ENCODE measurements around the gene ASXL3.

Gene ASXL3

DNA sequence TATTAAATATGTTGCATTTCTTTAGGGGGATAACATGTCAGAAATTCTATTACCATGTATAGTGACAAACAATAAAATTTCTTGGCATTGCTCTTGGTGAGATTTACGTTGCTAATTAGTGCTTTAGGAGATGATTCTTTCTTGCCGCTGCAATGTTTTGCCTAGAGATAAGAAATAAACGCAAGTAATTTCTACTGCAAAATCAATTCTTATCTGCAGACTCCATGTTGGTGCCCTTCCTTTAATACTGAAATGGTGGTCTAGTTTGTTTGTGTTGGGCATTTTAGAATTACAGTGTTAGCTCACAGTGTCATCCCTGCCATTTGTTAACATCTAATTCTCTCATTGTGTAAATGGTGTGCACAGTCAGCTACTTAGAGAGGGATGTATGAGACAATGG is 34.6 kb downstream of the ASXL3 start:
- no peaks in the 10 kb centered on the region for H3K9me3 ChIP-seq (ENCODE audit: control insufficient read depth, insufficient read depth, low read length)
- no peak overlapping the region for H3K27ac ChIP-seq (ENCODE audit: low read depth, low read length)
- no peaks in the 10 kb centered on the region for H3K27me3 ChIP-seq (ENCODE audit: control insufficient read depth, insufficient read depth, low read length)
- no peaks in the 10 kb centered on the region for H3K36me3 ChIP-seq (ENCODE audit: control insufficient read depth, insufficient read depth, low read length)
- H3K4me1 ChIP-seq (ENCODE audit: control insufficient read depth, insufficient read depth, low read length): no peaks in the 10 kb centered on the region
- no peak overlapping the region for H3K4me3 ChIP-seq (ENCODE audit: low read depth, low read length)
- no peak overlapping the region for H3K9ac ChIP-seq (ENCODE audit: low read depth, low read length)

DNA sequence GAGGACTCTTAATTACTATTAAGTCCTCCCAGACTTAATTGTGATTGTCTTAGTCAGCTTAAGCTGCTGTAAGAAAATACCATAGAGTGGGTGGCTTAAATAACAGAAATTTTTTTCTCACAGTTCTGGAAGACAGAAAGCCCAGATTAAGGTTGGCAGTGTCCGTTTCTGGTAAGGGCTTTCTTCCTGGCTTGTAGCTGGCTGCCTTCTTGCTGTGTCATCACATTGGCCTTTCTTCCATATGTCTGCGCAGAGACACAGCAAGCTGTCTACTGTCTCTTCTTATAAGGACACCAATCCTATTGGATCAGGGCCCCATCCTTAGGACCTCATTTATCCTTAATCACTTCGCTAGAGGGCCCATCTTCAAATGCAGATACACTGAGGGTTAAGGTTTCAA is 38.5 kb downstream of the ASXL3 start:
- Histone ChIP-seq H3K4me1 (ENCODE audit: control insufficient read depth, insufficient read depth, low read length) (no peaks in the 10 kb centered on the region), H3K27me3 (ENCODE audit: control insufficient read depth, insufficient read depth, low read length) (no peaks in the 10 kb centered on the region), H3K9me3 (ENCODE audit: control insufficient read depth, insufficient read depth, low read length) (no peaks in the 10 kb centered on the region), H3K9ac (ENCODE audit: low read depth, low read length) (no peak overlapping the region), H3K27ac (ENCODE audit: low read depth, low read length) (no peak overlapping the region), H3K4me3 (ENCODE audit: low read depth, low read length) (no peak overlapping the region), H3K36me3 (ENCODE audit: control insufficient read depth, insufficient read depth, low read length) (no peaks in the 10 kb centered on the region)

DNA sequence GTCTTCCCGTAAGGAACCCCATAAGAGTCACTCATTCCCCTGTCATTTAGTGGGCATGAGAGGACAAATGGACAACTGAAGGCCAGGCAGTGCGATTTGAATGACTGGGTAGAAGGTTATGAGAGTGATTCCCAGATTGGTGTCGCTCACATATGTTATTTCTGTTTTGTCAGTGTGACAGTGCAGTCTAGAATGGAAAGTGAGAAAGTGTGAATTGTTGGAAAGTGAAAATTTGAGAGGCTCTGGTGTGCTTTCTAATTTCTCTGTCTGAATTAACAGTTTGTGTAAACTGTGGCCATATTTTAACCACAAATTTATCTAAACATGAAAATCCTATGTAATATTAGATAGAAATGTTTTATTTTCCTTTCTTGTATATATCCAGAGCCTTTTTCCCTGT is 49.1 kb downstream of the ASXL3 start:
- Histone ChIP-seq H3K4me1 (ENCODE audit: control insufficient read depth, insufficient read depth, low read length) (no peaks in the 10 kb centered on the region), H3K4me3 (ENCODE audit: low read depth, low read length) (no peak overlapping the region), H3K27me3 (ENCODE audit: control insufficient read depth, insufficient read depth, low read length) (no peaks in the 10 kb centered on the region), H3K36me3 (ENCODE audit: control insufficient read depth, insufficient read depth, low read length) (no peaks in the 10 kb centered on the region), H3K9me3 (ENCODE audit: control insufficient read depth, insufficient read depth, low read length) (no peaks in the 10 kb centered on the region), H3K27ac (ENCODE audit: low read depth, low read length) (no peak overlapping the region), H3K9ac (ENCODE audit: low read depth, low read length) (no peak overlapping the region)

- no peaks in the 10 kb centered on the region for H3K36me3 ChIP-seq (ENCODE audit: control insufficient read depth, insufficient read depth, low read length)
- H3K27me3 ChIP-seq (ENCODE audit: control insufficient read depth, insufficient read depth, low read length): no peaks in the 10 kb centered on the region
- H3K4me1 ChIP-seq (ENCODE audit: control insufficient read depth, insufficient read depth, low read length): no peaks in the 10 kb centered on the region
- no peak overlapping the region for H3K4me3 ChIP-seq (ENCODE audit: low read depth, low read length)
- H3K9ac ChIP-seq (ENCODE audit: low read depth, low read length): no peak overlapping the region
- no peak overlapping the region for H3K27ac ChIP-seq (ENCODE audit: low read depth, low read length)
- no peaks in the 10 kb centered on the region for H3K9me3 ChIP-seq (ENCODE audit: control insufficient read depth, insufficient read depth, low read length)
These were observed 52.5 kb downstream of the ASXL3 start for GRCh38 chr18:33630476-33630875.

DNA sequence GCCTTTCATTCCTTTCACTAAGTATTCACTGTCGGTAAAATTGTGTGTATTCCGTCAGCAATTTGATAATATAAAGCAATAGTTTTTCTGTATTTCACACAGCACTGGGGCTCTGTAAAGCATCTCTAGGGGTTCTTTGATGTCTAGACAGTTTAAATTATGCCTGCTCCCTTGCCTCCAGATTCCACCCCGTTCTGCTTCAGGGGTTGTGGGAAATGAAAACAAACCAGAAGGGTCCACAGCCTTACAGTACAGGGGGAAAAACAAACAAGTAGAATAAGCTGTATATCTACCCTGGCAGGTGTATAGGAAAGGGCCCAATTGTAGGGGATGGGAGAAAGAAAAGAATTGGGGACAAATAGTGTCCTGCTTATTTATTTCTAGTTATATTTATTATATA is 63.1 kb downstream of the ASXL3 start:
- Histone ChIP-seq H3K9ac (ENCODE audit: low read depth, low read length) (no peak overlapping the region), H3K4me1 (ENCODE audit: control insufficient read depth, insufficient read depth, low read length) (peaks cover 37% of the 10 kb centered on the region), H3K27me3 (ENCODE audit: control insufficient read depth, insufficient read depth, low read length) (no peaks in the 10 kb centered on the region), H3K4me3 (ENCODE audit: low read depth, low read length) (no peak overlapping the region), H3K36me3 (ENCODE audit: control insufficient read depth, insufficient read depth, low read length) (no peaks in the 10 kb centered on the region), H3K27ac (ENCODE audit: low read depth, low read length) (no peak overlapping the region), H3K9me3 (ENCODE audit: control insufficient read depth, insufficient read depth, low read length) (no peaks in the 10 kb centered on the region)

GRCh38 chr18:33644494-33644893 is 66.5 kb downstream of the ASXL3 start:
- H3K27me3 ChIP-seq (ENCODE audit: control insufficient read depth, insufficient read depth, low read length): no peaks in the 10 kb centered on the region
- H3K36me3 ChIP-seq (ENCODE audit: control insufficient read depth, insufficient read depth, low read length): no peaks in the 10 kb centered on the region

DNA sequence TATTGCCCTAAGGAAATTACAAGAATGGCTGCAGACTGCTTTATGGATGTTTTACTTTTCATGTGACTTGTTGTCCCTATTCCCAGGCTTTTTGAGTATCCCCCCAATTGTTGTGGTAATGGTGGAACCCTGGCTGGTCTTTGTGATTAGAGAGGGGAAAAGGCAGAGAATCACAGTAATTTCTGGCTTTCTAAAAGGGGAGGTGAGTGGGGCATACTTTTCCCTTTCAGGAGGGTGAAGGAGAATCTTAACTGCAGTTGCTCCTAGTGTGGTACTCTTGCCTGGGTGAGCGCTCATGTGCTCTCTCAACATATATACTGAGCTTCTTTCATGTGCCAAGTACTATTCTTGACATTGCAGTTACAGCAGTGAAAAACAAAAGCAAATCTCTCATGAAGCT is 69.3 kb downstream of the ASXL3 start:
- Histone ChIP-seq H3K27me3 (ENCODE audit: control insufficient read depth, insufficient read depth, low read length) (no peaks in the 10 kb centered on the region), H3K27ac (ENCODE audit: low read depth, low read length) (peak overlapping the region; percentile 58), H3K36me3 (ENCODE audit: control insufficient read depth, insufficient read depth, low read length) (no peaks in the 10 kb centered on the region), H3K4me1 (ENCODE audit: control insufficient read depth, insufficient read depth, low read length) (peaks cover 57% of the 10 kb centered on the region), H3K4me3 (ENCODE audit: low read depth, low read length) (peak overlapping the region; percentile 28; the same call in 1 of the 2 replicates), H3K9me3 (ENCODE audit: control insufficient read depth, insufficient read depth, low read length) (no peaks in the 10 kb centered on the region), H3K9ac (ENCODE audit: low read depth, low read length) (peak overlapping the region; percentile 30; the same call in 1 of the 2 replicates)

More at GRCh38 chr18:33644494-33644893, 66.5 kb downstream of the ASXL3 start:
- H3K27ac ChIP-seq (ENCODE audit: low read depth, low read length): no peak overlapping the region
- no peak overlapping the region for H3K4me3 ChIP-seq (ENCODE audit: low read depth, low read length)
- no peak overlapping the region for H3K9ac ChIP-seq (ENCODE audit: low read depth, low read length)
- no peaks in the 10 kb centered on the region for H3K9me3 ChIP-seq (ENCODE audit: control insufficient read depth, insufficient read depth, low read length)
- H3K4me1 ChIP-seq (ENCODE audit: control insufficient read depth, insufficient read depth, low read length): peaks cover 61% of the 10 kb centered on the region

GRCh38 chr18:33652635-33653034 is 74.6 kb downstream of the ASXL3 start:
- H3K27me3 ChIP-seq (ENCODE audit: control insufficient read depth, insufficient read depth, low read length): no peaks in the 10 kb centered on the region
- peaks cover 14% of the 10 kb centered on the region for H3K4me1 ChIP-seq (ENCODE audit: control insufficient read depth, insufficient read depth, low read length)
- H3K4me3 ChIP-seq (ENCODE audit: low read depth, low read length): no peak overlapping the region

DNA sequence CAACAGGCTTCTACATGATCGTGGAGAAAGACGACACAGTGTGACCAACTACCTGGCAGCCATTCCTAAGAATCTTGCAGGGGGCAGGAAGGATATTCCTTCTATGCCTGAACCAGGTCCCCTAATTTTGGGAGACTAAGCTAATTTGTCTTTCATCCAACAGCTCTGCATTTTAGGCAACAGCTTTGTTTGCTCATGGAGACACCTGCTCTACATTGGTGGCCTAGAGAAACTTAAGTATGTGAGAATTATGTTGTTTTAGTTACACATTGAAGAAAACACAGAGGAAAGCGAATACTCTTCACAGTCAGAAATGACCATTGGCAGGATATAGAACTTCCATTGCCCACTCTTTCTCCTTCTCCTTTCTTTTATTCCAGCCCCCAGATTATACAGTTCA is 75.2 kb downstream of the ASXL3 start:
- no peak overlapping the region for H3K4me3 ChIP-seq (ENCODE audit: low read depth, low read length)

More at GRCh38 chr18:33652635-33653034, 74.6 kb downstream of the ASXL3 start:
- Histone ChIP-seq H3K9ac (ENCODE audit: low read depth, low read length) (no peak overlapping the region), H3K9me3 (ENCODE audit: control insufficient read depth, insufficient read depth, low read length) (no peaks in the 10 kb centered on the region), H3K27ac (ENCODE audit: low read depth, low read length) (no peak overlapping the region), H3K36me3 (ENCODE audit: control insufficient read depth, insufficient read depth, low read length) (no peaks in the 10 kb centered on the region)

DNA sequence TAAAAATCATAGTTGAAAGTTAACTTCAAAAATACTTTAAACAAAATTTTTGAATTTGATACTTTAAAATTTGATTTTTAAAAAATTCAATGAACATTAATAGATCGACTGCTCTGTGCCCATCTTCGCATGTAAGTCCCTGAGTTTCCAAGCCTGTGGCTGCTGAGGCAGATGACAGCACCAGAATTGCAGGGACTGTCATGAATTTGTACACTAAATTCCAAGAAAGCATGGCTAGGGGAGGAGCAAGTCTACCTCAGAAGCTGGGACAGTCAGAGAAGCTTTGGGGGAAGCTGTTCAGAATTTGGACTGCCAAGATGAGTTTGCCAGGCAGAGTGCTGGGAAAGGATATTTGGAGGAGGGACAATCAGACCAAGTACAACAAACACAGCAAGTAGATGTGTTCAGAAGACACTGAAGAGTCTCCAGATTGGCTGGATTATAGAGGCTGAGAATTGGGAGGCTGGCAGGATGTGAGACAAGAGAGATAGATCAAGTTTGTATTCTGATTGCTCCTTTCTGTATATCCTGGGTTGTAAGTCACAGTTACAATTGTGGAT is 79.0 kb downstream of the ASXL3 start:
- H3K9me3 ChIP-seq (ENCODE audit: control insufficient read depth, insufficient read depth, low read length): no peaks in the 10 kb centered on the region
- peaks cover 11% of the 10 kb centered on the region for H3K4me1 ChIP-seq (ENCODE audit: control insufficient read depth, insufficient read depth, low read length)
- H3K27ac ChIP-seq (ENCODE audit: low read depth, low read length): no peak overlapping the region
- no peaks in the 10 kb centered on the region for H3K36me3 ChIP-seq (ENCODE audit: control insufficient read depth, insufficient read depth, low read length)
- H3K27me3 ChIP-seq (ENCODE audit: control insufficient read depth, insufficient read depth, low read length): no peaks in the 10 kb centered on the region
- H3K9ac ChIP-seq (ENCODE audit: low read depth, low read length): no peak overlapping the region
- H3K4me3 ChIP-seq (ENCODE audit: low read depth, low read length): no peak overlapping the region

More for the DNA sequence above, 75.2 kb downstream of the ASXL3 start:
- no peak overlapping the region for H3K27ac ChIP-seq (ENCODE audit: low read depth, low read length)
- H3K9me3 ChIP-seq (ENCODE audit: control insufficient read depth, insufficient read depth, low read length): no peaks in the 10 kb centered on the region
- H3K27me3 ChIP-seq (ENCODE audit: control insufficient read depth, insufficient read depth, low read length): no peaks in the 10 kb centered on the region
- H3K4me1 ChIP-seq (ENCODE audit: control insufficient read depth, insufficient read depth, low read length): peaks cover 9% of the 10 kb centered on the region; the same call in 1 of the 2 replicates
- no peaks in the 10 kb centered on the region for H3K36me3 ChIP-seq (ENCODE audit: control insufficient read depth, insufficient read depth, low read length)
- H3K9ac ChIP-seq (ENCODE audit: low read depth, low read length): no peak overlapping the region

- H3K27ac ChIP-seq (ENCODE audit: low read depth, low read length): no peak overlapping the region
- no peaks in the 10 kb centered on the region for H3K27me3 ChIP-seq (ENCODE audit: control insufficient read depth, insufficient read depth, low read length)
- no peaks in the 10 kb centered on the region for H3K9me3 ChIP-seq (ENCODE audit: control insufficient read depth, insufficient read depth, low read length)
- H3K4me1 ChIP-seq (ENCODE audit: control insufficient read depth, insufficient read depth, low read length): peaks cover 14% of the 10 kb centered on the region
- H3K4me3 ChIP-seq (ENCODE audit: low read depth, low read length): no peak overlapping the region
- no peak overlapping the region for H3K9ac ChIP-seq (ENCODE audit: low read depth, low read length)
- H3K36me3 ChIP-seq (ENCODE audit: control insufficient read depth, insufficient read depth, low read length): no peaks in the 10 kb centered on the region
These were observed 82.8 kb downstream of the ASXL3 start for GRCh38 chr18:33660696-33661310.
